Hematopoietic multipotent progenitor cell (in vitro differentiated cells): ENCODE data around the gene TNNC2. TPM values are rescaled to one million over a fixed set of nuclear protein-coding genes. Genes with fewer than 3 reads are reported as not detected.
A peak's percentile ranks its signal among the peaks of the same experiment; 100 is the strongest.
"Not testable (repeated sequence)": the region's sequence is repeated elsewhere in the genome, so short reads cannot be mapped to it uniquely, and the experiment has no call there.

ENCODE experiments used
- DNase-seq, 3 donors: peaks; one replicate each; pipeline ENCODE4 v3.0.0-alpha.2; 2011 to 2015; ENCODE audit warnings: low read depth in 2 of 3, low spot score in 2 of 3
- total RNA-seq: library from RNA; depleted of rRNA; stranded (reverse); fragments of >200 nt; gene quantifications from one replicate; pipeline ENCODE4 v1.2.3, GENCODE V29; 2012

The TNNC2 gene
- total RNA-seq, 1 donor: 1.1 TPM

- no peak for DNase-seq
Measured at GRCh38 chr20:45848969-45849582, 22.0 kb upstream of the TNNC2 start.

- DNase-seq: no peak
Measured at GRCh38 chr20:45848421-45848820, 21.3 kb upstream of the TNNC2 start.

- DNase-seq: no peak
Measured at GRCh38 chr20:45845452-45845851, 18.3 kb upstream of the TNNC2 start.

GRCh38 chr20:45843506-45843905 lies 16.4 kb upstream of the TNNC2 start:
- no peak for DNase-seq

- DNase-seq: peak in 2 of 3 donors; percentile 40 to 70
Measured at GRCh38 chr20:45842169-45842812, 15.2 kb upstream of the TNNC2 start.

GRCh38 chr20:45841407-45842129 lies 14.5 kb upstream of the TNNC2 start:
- DNase-seq: no peak

GRCh38 chr20:45840700-45841198 lies 13.6 kb upstream of the TNNC2 start:
- no peak for DNase-seq

- DNase-seq: peak in 1 of 3 donors; percentile 42
Measured at GRCh38 chr20:45836841-45837240, 9.7 kb upstream of the TNNC2 start.

GRCh38 chr20:45835825-45836224 lies 8.7 kb upstream of the TNNC2 start:
- DNase-seq: no peak

- DNase-seq: peak in 1 of 3 donors; percentile 43
Measured at GRCh38 chr20:45835329-45835765, 8.2 kb upstream of the TNNC2 start.

- no peak for DNase-seq
Measured at GRCh38 chr20:45834797-45835161, 7.7 kb upstream of the TNNC2 start.

GRCh38 chr20:45833883-45834796 lies 7.0 kb upstream of the TNNC2 start:
- peak in 2 of 3 donors; percentile 39 to 42 for DNase-seq

GRCh38 chr20:45833030-45833882 lies 6.1 kb upstream of the TNNC2 start, which contains the start of gene SNX21:
Gene SNX21, plus strand, starts transcription at chr20:45833799. Its CDS starts 121 bp downstream, at chr20:45833920.
- DNase-seq: peak in 2 of 3 donors; percentile 19 to 36

- peak in 1 of 3 donors; percentile 26 for DNase-seq
Measured at GRCh38 chr20:45832619-45833018, 5.5 kb upstream of the TNNC2 start.

- DNase-seq: not testable (repeated sequence)
Measured at GRCh38 chr20:45829673-45830106, 2.6 kb upstream of the TNNC2 start.

GRCh38 chr20:45828589-45828988 lies 1.5 kb upstream of the TNNC2 start:
- no peak for DNase-seq

- no peak for DNase-seq
Measured at GRCh38 chr20:45827712-45828111, 600 bp upstream of the TNNC2 start.

GRCh38 chr20:45826381-45827019 lies 612 bp downstream of the TNNC2 start:
- no peak for DNase-seq
